ENCODE data around the gene SUFU.

GRCh38 chr10:102579328-102579727, 75.6 kb downstream of the SUFU start:
- TF ChIP-seq, protein P1, sequence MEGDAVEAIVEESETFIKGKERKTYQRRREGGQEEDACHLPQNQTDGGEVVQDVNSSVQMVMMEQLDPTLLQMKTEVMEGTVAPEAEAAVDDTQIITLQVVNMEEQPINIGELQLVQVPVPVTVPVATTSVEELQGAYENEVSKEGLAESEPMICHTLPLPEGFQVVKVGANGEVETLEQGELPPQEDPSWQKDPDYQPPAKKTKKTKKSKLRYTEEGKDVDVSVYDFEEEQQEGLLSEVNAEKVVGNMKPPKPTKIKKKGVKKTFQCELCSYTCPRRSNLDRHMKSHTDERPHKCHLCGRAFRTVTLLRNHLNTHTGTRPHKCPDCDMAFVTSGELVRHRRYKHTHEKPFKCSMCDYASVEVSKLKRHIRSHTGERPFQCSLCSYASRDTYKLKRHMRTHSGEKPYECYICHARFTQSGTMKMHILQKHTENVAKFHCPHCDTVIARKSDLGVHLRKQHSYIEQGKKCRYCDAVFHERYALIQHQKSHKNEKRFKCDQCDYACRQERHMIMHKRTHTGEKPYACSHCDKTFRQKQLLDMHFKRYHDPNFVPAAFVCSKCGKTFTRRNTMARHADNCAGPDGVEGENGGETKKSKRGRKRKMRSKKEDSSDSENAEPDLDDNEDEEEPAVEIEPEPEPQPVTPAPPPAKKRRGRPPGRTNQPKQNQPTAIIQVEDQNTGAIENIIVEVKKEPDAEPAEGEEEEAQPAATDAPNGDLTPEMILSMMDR (IDR thresholded peaks at IDR 0.05): no peak
- no peak for TF ChIP-seq POLR2A (IDR thresholded peaks at IDR 0.05)

Data from Peyer's patch (tissue), 4 donors.